ENCODE data around the gene FNDC3B.
"Not testable (repeated sequence)": the region's sequence is repeated elsewhere in the genome, so short reads cannot be mapped to it uniquely, and the experiment has no call there.

The FNDC3B gene

GRCh38 chr3:172039436-172040077 lies at the start of gene FNDC3B:
FNDC3B (plus strand) TSS chr3:172039578; CDS start chr3:172112480, 72,902 bp downstream.
- DNase-seq: peak; percentile 87

- DNase-seq: not testable (repeated sequence)
Observed at GRCh38 chr3:171990239-171990638, 49.1 kb upstream of the FNDC3B start.

GRCh38 chr3:171991166-171991565 lies 48.2 kb upstream of the FNDC3B start:
- no peak for DNase-seq

- DNase-seq: no peak
Observed at GRCh38 chr3:171994646-171995428, 44.5 kb upstream of the FNDC3B start.

GRCh38 chr3:171995486-171995885 lies 43.9 kb upstream of the FNDC3B start:
- DNase-seq: no peak

GRCh38 chr3:171996178-171996817 lies 43.1 kb upstream of the FNDC3B start:
- DNase-seq: no peak

GRCh38 chr3:171998731-171999130 lies 40.6 kb upstream of the FNDC3B start:
- not testable (repeated sequence) for DNase-seq

GRCh38 chr3:172001616-172002015 lies 37.8 kb upstream of the FNDC3B start:
- not testable (repeated sequence) for DNase-seq

GRCh38 chr3:172002512-172003078 lies 36.8 kb upstream of the FNDC3B start:
- DNase-seq: no peak

- DNase-seq: no peak
Observed at GRCh38 chr3:172003146-172003545, 36.2 kb upstream of the FNDC3B start.

- no peak for DNase-seq
Observed at GRCh38 chr3:172007065-172007370, 32.4 kb upstream of the FNDC3B start.

GRCh38 chr3:172009803-172010202 lies 29.6 kb upstream of the FNDC3B start:
- DNase-seq: no peak

- DNase-seq: no peak
Observed at GRCh38 chr3:172012775-172013174, 26.6 kb upstream of the FNDC3B start.

GRCh38 chr3:172014145-172014544 lies 25.2 kb upstream of the FNDC3B start:
- DNase-seq: no peak

GRCh38 chr3:172018364-172018763 lies 21.0 kb upstream of the FNDC3B start:
- no peak for DNase-seq

- DNase-seq: no peak
Observed at GRCh38 chr3:172020763-172021162, 18.6 kb upstream of the FNDC3B start.

- DNase-seq: no peak
Observed at GRCh38 chr3:172021164-172021563, 18.2 kb upstream of the FNDC3B start.

- DNase-seq: no peak
Observed at GRCh38 chr3:172021859-172022258, 17.5 kb upstream of the FNDC3B start.

- DNase-seq: no peak
Observed at GRCh38 chr3:172023915-172024314, 15.5 kb upstream of the FNDC3B start.

GRCh38 chr3:172024679-172025078 lies 14.7 kb upstream of the FNDC3B start:
- DNase-seq: no peak

GRCh38 chr3:172029425-172030098 lies 9.8 kb upstream of the FNDC3B start:
- no peak for DNase-seq

- DNase-seq: no peak
Observed at GRCh38 chr3:172030181-172030580, 9.2 kb upstream of the FNDC3B start.

GRCh38 chr3:172031996-172032395 lies 7.4 kb upstream of the FNDC3B start:
- DNase-seq: no peak

Data from NCI-H2171 treated with DMSO at 0.1 percent for 48 hours (cell line).